HepG2 (cell line): ENCODE measurements around the gene INKA2. TPM values are rescaled to one million over a fixed set of nuclear protein-coding genes. Genes with fewer than 3 reads are reported as not detected.

Experiments
- ATAC-seq: fragments of 200-7000 bp; cut with Tn5 transposase; 3 replicates; pipeline ENCODE4 v1.9.1; 2020; ENCODE audit warnings: mild to moderate bottlenecking, moderate library complexity
- BruUV-seq: library from RNA; stranded (reverse); fragments of 400-500 nt; replicated peaks from 2 replicates; lab custom pipeline; 2021; lab: Mats Ljungman, UMichigan
- CTCF ChIA-PET: fragments of 300-600 bp; formaldehyde crosslinking; extraction: SDS; loops from one replicate; lab custom pipeline; 2021; ENCODE audit warnings: low total read pairs, inconsistent platforms, low intra/inter-chr PET ratio; lab: Yijun Ruan, JAX
- POLR2A ChIA-PET: fragments of 350-600 bp; sonication (Branson Sonifier 250); formaldehyde crosslinking; loops from one replicate; lab custom pipeline; 2020; ENCODE audit warnings: antibody characterized with exemption, inconsistent platforms; lab: Yijun Ruan, JAX
- DNase-seq: peaks from one replicate; pipeline ENCODE4 v3.0.0-alpha.2; 2015; ENCODE audit warnings: low spot score
- FAIRE-seq: peaks from 3 replicates; lab custom pipeline; 2011; peaks lifted over from hg19 to GRCh38; lab: Jason Lieb, UNC
- H2AFZ ChIP-seq: one replicate; pipeline ENCODE4 v1.6.1; 2011; ENCODE audit warnings: low read length, inconsistent platforms
- H3K27ac ChIP-seq: fragments of 300-600 bp; 3 replicates; pipeline ENCODE4 v1.8.0; 2011; ENCODE audit warnings: mixed run types, mild to moderate bottlenecking, mixed read lengths, low read length, inconsistent platforms; ENCODE audit not compliant: insufficient read depth; ENCODE audit errors: extremely low read length
- H3K27me3 ChIP-seq, 2 experiments: fragments of 200-600 bp in 1 of 2; 2 replicates in 1 of 2; 3 replicates in 1 of 2; pipeline versions ENCODE4 v1.6.0 to v1.8.0; 2011; ENCODE audit warnings: low read length in 2 of 2, mild to moderate bottlenecking in 2 of 2, moderate library complexity in 2 of 2, inconsistent platforms in 1 of 2; ENCODE audit not compliant: insufficient read depth in 2 of 2, control insufficient read depth in 1 of 2
- H3K36me3 ChIP-seq, 2 experiments: fragments of 200-600 bp in 1 of 2; replicated peaks in 1 of 2; 2 replicates in 1 of 2; 3 replicates in 1 of 2; pipeline versions ENCODE4 v1.5.1 to v1.8.0; 2011; ENCODE audit warnings: low read length in 2 of 2, inconsistent platforms in 1 of 2; ENCODE audit not compliant: insufficient read depth in 2 of 2, control insufficient read depth in 1 of 2
- H3K4me1 ChIP-seq: 2 replicates; pipeline ENCODE4 v1.5.1; 2012; ENCODE audit warnings: low read length, inconsistent platforms; ENCODE audit not compliant: insufficient read depth
- H3K4me2 ChIP-seq: 2 replicates; pipeline ENCODE4 v1.6.0; 2011; ENCODE audit warnings: low read depth, low read length, inconsistent platforms
- H3K4me3 ChIP-seq, 3 experiments: fragments of 200-600 bp in 1 of 3; sonication (generic), shearing (Covaris generic) in 1 of 3; replicated peaks in 1 of 3; 2 replicates each; pipeline ENCODE4 v1.5.1; 2011 to 2016; ENCODE audit warnings: low read length in 3 of 3, inconsistent platforms in 2 of 3, low read depth in 2 of 3, mild to moderate bottlenecking in 2 of 3, control low read depth in 1 of 3, mixed read lengths in 1 of 3; ENCODE audit not compliant: insufficient read depth in 1 of 3
- H3K79me2 ChIP-seq: one replicate; pipeline ENCODE4 v1.6.1; 2011; ENCODE audit warnings: low read length, inconsistent platforms; ENCODE audit not compliant: insufficient read depth
- H3K9ac ChIP-seq: 2 replicates; pipeline ENCODE4 v1.6.0; 2011; ENCODE audit warnings: mild to moderate bottlenecking, low read depth, low read length, inconsistent platforms; ENCODE audit not compliant: insufficient read depth
- H3K9me3 ChIP-seq: 2 replicates; pipeline ENCODE4 v1.5.1; 2012; ENCODE audit warnings: mild to moderate bottlenecking, low read length
- H4K20me1 ChIP-seq: 2 replicates; pipeline ENCODE4 v1.6.0; 2011; ENCODE audit warnings: inconsistent platforms, mild to moderate bottlenecking, low read length, moderate library complexity; ENCODE audit not compliant: insufficient read depth
- ARID4A ChIP-seq: sonication (generic); formaldehyde crosslinking; IDR thresholded peaks from 2 replicates; pipeline ENCODE4 v1.5.0; 2020; ENCODE audit warnings: mild to moderate bottlenecking, missing genetic modification reagents, borderline replicate concordance
- CBX2 ChIP-seq, 2 experiments: fragments of 200-600 bp in 1 of 2; sonication (generic); formaldehyde crosslinking in 1 of 2; IDR thresholded peaks; 2 replicates each; pipeline versions ENCODE4 v1.7.0 to v1.8.1; 2018 to 2022; ENCODE audit warnings: low read depth in 2 of 2, low read length in 1 of 2, mild to moderate bottlenecking in 1 of 2, missing genetic modification reagents in 1 of 2
- CEBPG ChIP-seq: IDR thresholded peaks from 2 replicates; pipeline ENCODE4 v1.6.1; 2016
- MNT ChIP-seq: fragments of 450-650 bp; IDR thresholded peaks from 2 replicates; pipeline ENCODE4 v1.6.1; 2016
- MXD4 ChIP-seq: IDR thresholded peaks from 2 replicates; pipeline ENCODE4 v1.6.1; 2016; ENCODE audit warnings: mild to moderate bottlenecking, missing biosample characterization, missing genetic modification reagents
- NFKBIZ ChIP-seq: IDR thresholded peaks from 2 replicates; pipeline ENCODE4 v1.6.1; 2018; ENCODE audit warnings: missing genetic modification reagents, missing compliant biosample characterization
- YEATS2 ChIP-seq: sonication (generic); formaldehyde crosslinking; IDR thresholded peaks from 2 replicates; pipeline ENCODE4 v1.4.0; 2020; ENCODE audit warnings: missing genetic modification reagents, borderline replicate concordance
- ZBTB49 ChIP-seq: sonication (generic); formaldehyde crosslinking; IDR thresholded peaks from 2 replicates; pipeline ENCODE4 v1.4.0; 2020; ENCODE audit warnings: missing genetic modification reagents, borderline replicate concordance
- ZBTB8A ChIP-seq: sonication (generic); formaldehyde crosslinking; IDR thresholded peaks from 2 replicates; pipeline ENCODE4 v1.4.0; 2020; ENCODE audit warnings: mild to moderate bottlenecking, low read depth, missing genetic modification reagents, borderline replicate concordance
- ZKSCAN1 ChIP-seq: fragments of 150-350 bp; IDR thresholded peaks from 2 replicates; pipeline ENCODE4 v1.6.1; 2014; ENCODE audit warnings: low read length
- ZNF350 ChIP-seq: sonication (generic); formaldehyde crosslinking; IDR thresholded peaks from 2 replicates; pipeline ENCODE4 v1.4.0; 2020; ENCODE audit warnings: mild to moderate bottlenecking, low read depth, missing genetic modification reagents, borderline replicate concordance
- ZNF503 ChIP-seq: sonication (generic); formaldehyde crosslinking; IDR thresholded peaks from 2 replicates; pipeline ENCODE4 v1.4.0; 2020; ENCODE audit warnings: missing genetic modification reagents
- ZNF597 ChIP-seq: sonication (generic); formaldehyde crosslinking; IDR thresholded peaks from 2 replicates; pipeline ENCODE4 v1.5.0; 2020; ENCODE audit warnings: missing genetic modification reagents
- in situ Hi-C: cut with HindIII; loops from 2 replicates; pipeline ENCODE4 v1.10.0; 2017; ENCODE audit warnings: low pct_unique_long_range_greater_than_20kb; ENCODE audit not compliant: extremely low pct_ligation_motif_present
- intact Hi-C: fragments of 100-400 bp; cut with micrococcal nuclease; formaldehyde crosslinking; loops from one replicate; pipeline ENCODE4 v1.10.0; 2022; ENCODE audit not compliant: unreplicated experiment
- polyA plus RNA-seq, 8 experiments: library from polyadenylated mRNA; depleted of rRNA in 3 of 8; stranded (reverse) in 7 of 8; unstranded in 1 of 8; fragments of >200 nt; fragmentation: Illumina TruSeq in 4 of 8; extraction: Trizol in 4 of 8; gene quantifications; 2 replicates each; pipeline versions ENCODE4 v1.2.1 to v1.2.3, GENCODE V29; 2011 to 2016; ENCODE audit warnings: low read depth in 4 of 8, missing spikeins in 1 of 8, mixed read lengths in 1 of 8; ENCODE audit not compliant: insufficient read depth in 1 of 8
- total RNA-seq, 5 experiments: library from RNA; depleted of rRNA; stranded (reverse); fragments of >200 nt; fragmentation: Illumina TruSeq; extraction: Trizol; gene quantifications; 2 replicates each; pipeline ENCODE4 v1.2.3, GENCODE V29; 2016; ENCODE audit warnings: low read depth in 1 of 5

Gene INKA2
- total and polyA plus RNA-seq, 2 of the 13 experiments (the other 11 are each of a cell fraction or from before 2014, with no cell fraction given): 2.6 to 4.6 TPM

GRCh38 chr1:111768023-111768422 is 28.8 kb upstream of the INKA2 start:
- Histone ChIP-seq H3K4me1 (peaks cover 12% of the 10 kb centered on the region; the same call in 1 of the 2 replicates), H3K36me3 (peaks cover 6 to 34% of the 10 kb centered on the region in 2 experiments), H4K20me1 (no peaks in the 10 kb centered on the region), H3K79me2 (no peaks in the 10 kb centered on the region), H2AFZ (no peak overlapping the region), H3K9me3 (no peaks in the 10 kb centered on the region), H3K4me3 (no peak overlapping the region), H3K27me3 (no peaks in the 10 kb centered on the region), H3K4me2 (no peak overlapping the region), H3K27ac (no peak overlapping the region), H3K9ac (no peak overlapping the region)
- intact Hi-C loops: no loop called here
- DNase-seq: no peak
- BruUV-seq: no TSS peak
- in situ Hi-C loops: loop anchor here (5.0 kb wide), 1 partner anchor 286 kb away; no protein-coding TSS in a partner anchor
- CTCF ChIA-PET: interaction anchor here (2.8 kb wide), 1 partner anchor 53 kb away, joined by 27 read pairs; no protein-coding TSS in a partner anchor
- no peak for ATAC-seq
- POLR2A ChIA-PET: interaction anchor here (1.3 kb wide), 1 partner anchor 11 kb away, joined by 4 read pairs; no protein-coding TSS in a partner anchor
- no peak for FAIRE-seq
- no peak for TF ChIP-seq ZKSCAN1
- no peak for TF ChIP-seq CBX2 (IDR thresholded peaks at IDR 0.05; ENCODE audit: low read depth, low read length)
- TF ChIP-seq CBX2 (CRISPR knock-in tag; IDR thresholded peaks at IDR 0.05; ENCODE audit: low read depth): no peak
- TF ChIP-seq ZNF503 (CRISPR knock-in tag): no peak
- TF ChIP-seq ZBTB49 (CRISPR knock-in tag): no peak
- TF ChIP-seq ARID4A (CRISPR knock-in tag): no peak
- TF ChIP-seq MXD4 (CRISPR knock-in tag): no peak
- TF ChIP-seq ZNF350 (CRISPR knock-in tag): no peak
- TF ChIP-seq CEBPG (CRISPR knock-in tag): no peak
- TF ChIP-seq YEATS2 (CRISPR knock-in tag): no peak
- no peak for TF ChIP-seq NFKBIZ
- no peak for TF ChIP-seq ZBTB8A
- no peak for TF ChIP-seq ZNF597 (CRISPR knock-in tag)
- no peak for TF ChIP-seq MNT
